K562 (cell line): ENCODE data around the gene BTAF1. TPM values are rescaled to one million over a fixed set of nuclear protein-coding genes. Genes with fewer than 3 reads are reported as not detected.

Source experiments
- ATAC-seq: fragments of 200-7000 bp; cut with Tn5 transposase; 3 replicates; pipeline ENCODE4 v1.9.1; 2020; ENCODE audit warnings: moderate library complexity
- BruUV-seq: library from RNA; stranded (reverse); fragments of 400-500 nt; replicated peaks from 2 replicates; lab custom pipeline; 2021; lab: Mats Ljungman, UMichigan
- CTCF ChIA-PET: fragments of 300-600 bp; formaldehyde crosslinking; extraction: SDS; loops from one replicate; lab custom pipeline; 2021; ENCODE audit warnings: low intra/inter-chr PET ratio; lab: Yijun Ruan, JAX
- POLR2A ChIA-PET: fragments of 300-600, 350-650 bp; sonication (Branson Sonifier 250); formaldehyde crosslinking; extraction: SDS; loops from one replicate; lab custom pipeline; 2021; ENCODE audit warnings: antibody characterized with exemption, inconsistent platforms; lab: Yijun Ruan, JAX
- DNase-seq, 4 experiments: peaks; one replicate each; pipeline versions ENCODE4 v3.0.0 to v3.0.0-alpha.2; 2011 to 2018; ENCODE audit warnings: low spot score in 3 of 4, mixed read lengths in 3 of 4; ENCODE audit errors: extremely low read depth in 1 of 4
- FAIRE-seq: peaks from 2 replicates; lab custom pipeline; 2011; peaks lifted over from hg19 to GRCh38; lab: Jason Lieb, UNC
- H2AFZ ChIP-seq: 2 replicates; pipeline ENCODE4 v1.6.0; 2011; ENCODE audit warnings: low read depth, low read length, control low read depth, inconsistent platforms
- H3K27ac ChIP-seq: fragments of 200-600 bp; 3 replicates; pipeline ENCODE4 v1.8.0; 2011; ENCODE audit warnings: low read depth, mild to moderate bottlenecking, control low read depth, inconsistent platforms, low read length, moderate library complexity, mixed read lengths; ENCODE audit errors: extremely low read depth
- H3K27me3 ChIP-seq, 2 experiments: fragments of 300-600 bp in 1 of 2; 2 replicates in 1 of 2; 3 replicates in 1 of 2; pipeline versions ENCODE4 v1.6.0 to v1.8.0; 2011; ENCODE audit warnings: inconsistent platforms in 2 of 2, low read length in 2 of 2, mild to moderate bottlenecking in 1 of 2, mixed read lengths in 1 of 2, moderate library complexity in 1 of 2; ENCODE audit not compliant: control insufficient read depth in 2 of 2, insufficient read depth in 2 of 2
- H3K36me3 ChIP-seq: fragments of 300-600 bp; 3 replicates; pipeline ENCODE4 v1.8.0; 2011; ENCODE audit warnings: mild to moderate bottlenecking, low read length, inconsistent platforms; ENCODE audit not compliant: control insufficient read depth, insufficient read depth
- H3K4me1 ChIP-seq, 2 experiments: fragments of 200-600 bp in 1 of 2; replicated peaks in 1 of 2; 2 replicates in 1 of 2; 3 replicates in 1 of 2; pipeline versions ENCODE4 v1.5.1 to v1.8.0; 2011; ENCODE audit warnings: inconsistent platforms in 2 of 2, low read length in 2 of 2, mild to moderate bottlenecking in 1 of 2, mixed read lengths in 1 of 2, moderate library complexity in 1 of 2; ENCODE audit not compliant: control insufficient read depth in 2 of 2, insufficient read depth in 2 of 2
- H3K4me2 ChIP-seq: 2 replicates; pipeline ENCODE4 v1.6.1; 2011; ENCODE audit warnings: low read length, control low read depth, inconsistent platforms, mixed read lengths; ENCODE audit not compliant: insufficient read depth
- H3K4me3 ChIP-seq: fragments of 200-600 bp; sonication (generic), shearing (Covaris generic); 2 replicates; pipeline ENCODE4 v1.5.1; 2016; ENCODE audit warnings: control low read depth, inconsistent platforms
- H3K79me2 ChIP-seq: fragments of 200-600 bp; 3 replicates; pipeline ENCODE4 v1.8.0; 2011; ENCODE audit warnings: low read length, inconsistent platforms; ENCODE audit not compliant: control insufficient read depth, insufficient read depth
- H3K9ac ChIP-seq, 2 experiments: 2 replicates each; pipeline versions ENCODE4 v1.6.0 to v1.6.1; 2011; ENCODE audit warnings: low read depth in 2 of 2, low read length in 2 of 2, control low read depth in 1 of 2, inconsistent platforms in 1 of 2, mild to moderate bottlenecking in 1 of 2, mixed read lengths in 1 of 2; ENCODE audit not compliant: insufficient read depth in 1 of 2
- H3K9me1 ChIP-seq: one replicate; pipeline ENCODE4 v1.6.0; 2011; ENCODE audit warnings: inconsistent platforms, mild to moderate bottlenecking, low read length, moderate library complexity; ENCODE audit not compliant: control insufficient read depth, insufficient read depth
- H3K9me3 ChIP-seq: replicated peaks from 2 replicates; pipeline ENCODE4 v1.5.1; 2011; ENCODE audit warnings: low read depth, low read length, inconsistent platforms; ENCODE audit not compliant: control insufficient read depth, insufficient read depth
- H4K20me1 ChIP-seq: replicated peaks from 2 replicates; pipeline ENCODE4 v1.6.1; 2011; ENCODE audit warnings: low read length, inconsistent platforms, mixed read lengths; ENCODE audit not compliant: control insufficient read depth, insufficient read depth
- FOS ChIP-seq: IDR thresholded peaks from 3 replicates; pipeline ENCODE4 v1.6.1; 2011; ENCODE audit not compliant: insufficient read length; ENCODE audit errors: extremely low read depth
- JUN ChIP-seq, 2 experiments: sonication (generic) in 1 of 2; formaldehyde crosslinking in 1 of 2; IDR thresholded peaks; 2 replicates each; pipeline versions ENCODE4 v1.6.1 to v1.8.0; 2012 to 2022; ENCODE audit warnings: borderline replicate concordance in 2 of 2, mild to moderate bottlenecking in 2 of 2, improper control_type of control experiment in 1 of 2, low read depth in 1 of 2, low read length in 1 of 2, missing genetic modification reagents in 1 of 2
- JUND ChIP-seq, 2 experiments: IDR thresholded peaks; 2 replicates in 1 of 2; 3 replicates in 1 of 2; pipeline ENCODE4 v1.6.1; 2011; ENCODE audit warnings: borderline replicate concordance in 2 of 2, low read depth in 2 of 2, low read length in 2 of 2, improper control_type of control experiment in 1 of 2, missing biosample characterization in 1 of 2, missing genetic modification characterization in 1 of 2, missing genetic modification reagents in 1 of 2
- NFE2L1 ChIP-seq: fragments of 450-650 bp; IDR thresholded peaks from 2 replicates; pipeline ENCODE4 v1.6.1; 2016; ENCODE audit warnings: missing genetic modification characterization, low read depth, mild to moderate bottlenecking, missing compliant biosample characterization, moderate library complexity, borderline replicate concordance
- PPARD ChIP-seq: fragments of 250-450 bp; sonication (Bioruptor Pico); IDR thresholded peaks from 2 replicates; pipeline ENCODE4 v1.8.0; 2022; ENCODE audit warnings: inconsistent platforms, mild to moderate bottlenecking, moderate library complexity
- PTTG1 ChIP-seq: fragments of 450-650 bp; IDR thresholded peaks from 2 replicates; pipeline ENCODE4 v1.6.1; 2016; ENCODE audit warnings: low read depth, mild to moderate bottlenecking, missing genetic modification characterization, missing compliant biosample characterization
- RUNX1 ChIP-seq: sonication (generic); IDR thresholded peaks from 2 replicates; pipeline ENCODE4 v1.6.1; 2016; ENCODE audit warnings: antibody characterized with exemption, low read depth
- SIX5 ChIP-seq, 2 experiments: IDR thresholded peaks; 2 replicates each; pipeline ENCODE4 v1.6.1; 2011; ENCODE audit warnings: low read length in 2 of 2, borderline replicate concordance in 1 of 2, low read depth in 1 of 2, mild to moderate bottlenecking in 1 of 2, moderate library complexity in 1 of 2; ENCODE audit not compliant: insufficient read depth in 1 of 2
- ZNF311 ChIP-seq: fragments of 250-450 bp; sonication (Bioruptor Pico); IDR thresholded peaks from 2 replicates; pipeline ENCODE4 v1.4.0; 2020; ENCODE audit warnings: mild to moderate bottlenecking, moderate library complexity
- ZNF644 ChIP-seq: fragments of 200-800 bp; sonication (Bioruptor generic); IDR thresholded peaks from 2 replicates; pipeline ENCODE4 v1.6.1; 2016; ENCODE audit warnings: low read depth, missing genetic modification characterization, missing compliant biosample characterization
- ZNF668 ChIP-seq: fragments of 250-450 bp; sonication (Bioruptor Pico); IDR thresholded peaks from 2 replicates; pipeline ENCODE4 v1.8.0; 2022; ENCODE audit warnings: mild to moderate bottlenecking, inconsistent platforms
- WGBS: fragments of 100-300 bp; shearing (Covaris generic); methylation state at CpG from one replicate; pipeline ENCODE4 v1.1.6; 2016; ENCODE audit warnings: low coverage, mixed read lengths; ENCODE audit not compliant: insufficient coverage; ENCODE audit errors: missing lambda C conversion rate; 5-methylcytosine and 5-hydroxymethylcytosine counted together
- in situ Hi-C: fragments of 300-500 bp; cut with MboI; formaldehyde crosslinking; loops from 4 replicates; pipeline ENCODE4 v1.15.0; 2018; ENCODE audit warnings: inconsistent platforms, mixed read lengths
- intact Hi-C: fragments of 100-400 bp; cut with micrococcal nuclease; formaldehyde crosslinking; loops from 2 replicates; pipeline ENCODE4 v1.14.2; 2022
- polyA plus RNA-seq, 8 experiments: library from polyadenylated mRNA; depleted of rRNA in 4 of 8; stranded (reverse) in 5 of 8; unstranded in 3 of 8; fragments of >200 nt; fragmentation: Nextera tagmentation in 2 of 8; fragmentation: Illumina TruSeq in 1 of 8; extraction: Ambion mirVana in 2 of 8; extraction: Trizol in 1 of 8; gene quantifications; 2 replicates each; pipeline versions ENCODE4 v1.2.1 to v1.2.3, GENCODE V29; 2011 to 2014; ENCODE audit warnings: inconsistent platforms in 1 of 8, missing spikeins in 1 of 8
- total RNA-seq, 7 experiments: library from RNA; depleted of rRNA in 6 of 7; stranded (reverse); fragments of >200 nt in 6 of 7; fragmentation: Illumina TruSeq in 2 of 7; extraction: Trizol in 2 of 7; gene quantifications; 2 replicates each; pipeline versions ENCODE4 v1.2.1 to v1.2.3, GENCODE V29; 2011 to 2021; ENCODE audit warnings: low replicate concordance in 1 of 7
- TF ChIP-seq, protein P1 (sequence below): fragments of 450-650 bp; IDR thresholded peaks from 2 replicates; pipeline ENCODE4 v1.6.1; 2018; ENCODE audit not compliant: partially characterized antibody
- TF ChIP-seq, protein P2 (sequence below): fragments of 250-450 bp; sonication (Bioruptor Pico); IDR thresholded peaks from 2 replicates; pipeline ENCODE4 v1.5.0; 2022; ENCODE audit warnings: mild to moderate bottlenecking

Gene BTAF1
- total and polyA plus RNA-seq, 9 of the 15 experiments (the other 6 are each of a cell fraction or from before 2014, with no cell fraction given): 6.6 to 70.7 (median 30.5) TPM

DNA sequence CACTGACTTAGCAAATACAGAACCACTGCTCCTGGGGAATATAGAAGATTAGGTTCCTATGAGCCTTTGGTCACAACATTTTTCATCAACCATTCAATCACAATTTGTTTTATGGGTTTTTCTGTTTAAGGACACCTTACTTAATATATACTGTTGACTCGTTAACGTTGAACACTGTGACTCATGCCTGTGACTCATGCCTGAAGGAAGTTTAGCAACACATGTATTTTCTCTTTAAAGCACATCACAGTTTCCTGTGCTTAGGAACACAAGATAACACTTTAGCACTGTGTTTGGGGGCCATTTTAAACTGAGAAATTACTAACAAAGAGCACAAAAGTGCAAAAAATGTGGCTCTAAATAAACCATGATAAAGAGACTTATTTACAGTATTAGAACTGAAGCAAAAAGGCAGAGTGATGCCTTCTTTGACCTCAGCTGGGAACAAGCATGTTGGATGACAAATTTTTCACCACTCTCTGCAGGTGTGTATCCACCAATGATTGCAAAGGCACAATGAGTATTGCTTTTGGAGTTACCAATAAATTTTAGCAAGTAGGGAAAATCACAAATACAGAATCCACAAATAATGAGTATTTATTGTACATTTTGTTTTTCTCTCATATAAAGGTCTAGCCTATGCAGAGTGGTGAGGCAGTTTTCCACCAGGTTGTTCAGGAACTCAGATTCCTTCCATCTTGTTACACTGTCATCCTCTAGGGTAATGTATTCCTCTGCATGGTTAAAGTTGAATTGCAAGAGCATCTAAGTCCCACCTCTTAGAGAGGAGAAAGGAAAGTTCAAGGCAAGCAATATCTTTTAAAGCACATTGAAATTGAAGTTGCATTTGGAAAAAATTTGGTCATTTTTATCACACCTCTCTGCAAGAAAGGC is 21.5 kb upstream of the BTAF1 start:
- H3K9ac ChIP-seq: no peak overlapping the region
- ChIA-PET POLR2A (no interaction called here), CTCF (no interaction called here)
- H3K27me3 ChIP-seq: no peaks in the 10 kb centered on the region
- H3K4me2 ChIP-seq: peak overlapping the region; percentile 32; the same call in 1 of the 2 replicates
- in situ Hi-C loops: loop anchor here (25.0 kb wide), 2 partner anchors 615 to 990 kb away; partner anchors contain the start of gene ANKRD1
- intact Hi-C loops: loop anchor here (10.0 kb wide), 1 partner anchor 517 kb away; no protein-coding TSS in a partner anchor
- no peak overlapping the region for H3K4me3 ChIP-seq
- no peaks in the 10 kb centered on the region for H4K20me1 ChIP-seq
- 0% methylated on average over 2 of the region's 2 CpGs for WGBS
- H3K36me3 ChIP-seq: no peaks in the 10 kb centered on the region
- peak overlapping the region; percentile 78 for H3K27ac ChIP-seq
- no peaks in the 10 kb centered on the region for H3K79me2 ChIP-seq
- BruUV-seq: no TSS peak
- peak in 3 of 4 experiments; percentile 9 to 69 (median 33) for DNase-seq
- H3K4me1 ChIP-seq: peaks cover 0 to 12% of the 10 kb centered on the region in 2 experiments; a peak in 3 of 5 replicates
- no peaks in the 10 kb centered on the region for H3K9me1 ChIP-seq
- H2AFZ ChIP-seq: peak overlapping the region; percentile 71
- peak; percentile 88 for ATAC-seq
- no peaks in the 10 kb centered on the region for H3K9me3 ChIP-seq
- FAIRE-seq: peak; percentile 80
- TF ChIP-seq, protein P1, sequence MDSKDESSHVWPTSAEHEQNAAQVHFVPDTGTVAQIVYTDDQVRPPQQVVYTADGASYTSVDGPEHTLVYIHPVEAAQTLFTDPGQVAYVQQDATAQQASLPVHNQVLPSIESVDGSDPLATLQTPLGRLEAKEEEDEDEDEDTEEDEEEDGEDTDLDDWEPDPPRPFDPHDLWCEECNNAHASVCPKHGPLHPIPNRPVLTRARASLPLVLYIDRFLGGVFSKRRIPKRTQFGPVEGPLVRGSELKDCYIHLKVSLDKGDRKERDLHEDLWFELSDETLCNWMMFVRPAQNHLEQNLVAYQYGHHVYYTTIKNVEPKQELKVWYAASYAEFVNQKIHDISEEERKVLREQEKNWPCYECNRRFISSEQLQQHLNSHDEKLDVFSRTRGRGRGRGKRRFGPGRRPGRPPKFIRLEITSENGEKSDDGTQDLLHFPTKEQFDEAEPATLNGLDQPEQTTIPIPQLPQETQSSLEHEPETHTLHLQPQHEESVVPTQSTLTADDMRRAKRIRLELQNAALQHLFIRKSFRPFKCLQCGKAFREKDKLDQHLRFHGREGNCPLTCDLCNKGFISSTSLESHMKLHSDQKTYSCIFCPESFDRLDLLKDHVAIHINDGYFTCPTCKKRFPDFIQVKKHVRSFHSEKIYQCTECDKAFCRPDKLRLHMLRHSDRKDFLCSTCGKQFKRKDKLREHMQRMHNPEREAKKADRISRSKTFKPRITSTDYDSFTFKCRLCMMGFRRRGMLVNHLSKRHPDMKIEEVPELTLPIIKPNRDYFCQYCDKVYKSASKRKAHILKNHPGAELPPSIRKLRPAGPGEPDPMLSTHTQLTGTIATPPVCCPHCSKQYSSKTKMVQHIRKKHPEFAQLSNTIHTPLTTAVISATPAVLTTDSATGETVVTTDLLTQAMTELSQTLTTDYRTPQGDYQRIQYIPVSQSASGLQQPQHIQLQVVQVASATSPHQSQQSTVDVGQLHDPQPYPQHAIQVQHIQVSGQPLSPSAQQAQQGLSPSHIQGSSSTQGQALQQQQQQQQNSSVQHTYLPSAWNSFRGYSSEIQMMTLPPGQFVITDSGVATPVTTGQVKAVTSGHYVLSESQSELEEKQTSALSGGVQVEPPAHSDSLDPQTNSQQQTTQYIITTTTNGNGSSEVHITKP: no peak
- TF ChIP-seq JUN (IDR thresholded peaks at IDR 0.05; ENCODE audit: borderline replicate concordance, low read depth, low read length): peak; percentile 95
- TF ChIP-seq JUN (CRISPR knock-in tag; IDR thresholded peaks at IDR 0.05; ENCODE audit: borderline replicate concordance): no peak
- TF ChIP-seq, protein P2, sequence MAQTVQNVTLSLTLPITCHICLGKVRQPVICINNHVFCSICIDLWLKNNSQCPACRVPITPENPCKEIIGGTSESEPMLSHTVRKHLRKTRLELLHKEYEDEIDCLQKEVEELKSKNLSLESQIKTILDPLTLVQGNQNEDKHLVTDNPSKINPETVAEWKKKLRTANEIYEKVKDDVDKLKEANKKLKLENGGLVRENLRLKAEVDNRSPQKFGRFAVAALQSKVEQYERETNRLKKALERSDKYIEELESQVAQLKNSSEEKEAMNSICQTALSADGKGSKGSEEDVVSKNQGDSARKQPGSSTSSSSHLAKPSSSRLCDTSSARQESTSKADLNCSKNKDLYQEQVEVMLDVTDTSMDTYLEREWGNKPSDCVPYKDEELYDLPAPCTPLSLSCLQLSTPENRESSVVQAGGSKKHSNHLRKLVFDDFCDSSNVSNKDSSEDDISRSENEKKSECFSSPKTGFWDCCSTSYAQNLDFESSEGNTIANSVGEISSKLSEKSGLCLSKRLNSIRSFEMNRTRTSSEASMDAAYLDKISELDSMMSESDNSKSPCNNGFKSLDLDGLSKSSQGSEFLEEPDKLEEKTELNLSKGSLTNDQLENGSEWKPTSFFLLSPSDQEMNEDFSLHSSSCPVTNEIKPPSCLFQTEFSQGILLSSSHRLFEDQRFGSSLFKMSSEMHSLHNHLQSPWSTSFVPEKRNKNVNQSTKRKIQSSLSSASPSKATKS (CRISPR knock-in tag): no peak
- TF ChIP-seq PTTG1 (tag): no peak
- no peak for TF ChIP-seq RUNX1
- no peak for TF ChIP-seq NFE2L1 (tag)
- TF ChIP-seq FOS: peak; percentile 71
- no peak for TF ChIP-seq PPARD (CRISPR knock-in tag)
- no peak for TF ChIP-seq SIX5 (IDR thresholded peaks at IDR 0.05; ENCODE audit: borderline replicate concordance in 1 of 2, insufficient read depth in 1 of 2, low read depth in 1 of 2, low read length in 2 of 2)
- no peak for TF ChIP-seq ZNF668 (CRISPR knock-in tag)
- no peak for TF ChIP-seq ZNF644 (tag)
- TF ChIP-seq ZNF311 (CRISPR knock-in tag): no peak
- TF ChIP-seq JUND (IDR thresholded peaks at IDR 0.05; ENCODE audit: borderline replicate concordance, low read depth, low read length): peak; percentile 99
- peak; percentile 97 for TF ChIP-seq JUND (tag; IDR thresholded peaks at IDR 0.05; ENCODE audit: borderline replicate concordance, low read depth, low read length)
